ENCODE measurements around the gene GLYATL1. TPM values are rescaled to one million over a fixed set of nuclear protein-coding genes. Genes with fewer than 3 reads are reported as not detected.

Gene GLYATL1
- total and polyA plus RNA-seq, 2 of the 13 experiments (the other 11 are each of a cell fraction or from before 2014, with no cell fraction given) = 0.17 TPM; not detected in 1

GRCh38 chr11:58968251-58968711, 29.0 kb downstream of the GLYATL1 start:
- CTCF ChIA-PET (ENCODE audit: low intra/inter-chr PET ratio, low total read pairs) = no interaction called here
- no peaks in the 10 kb centered on the region for H3K27me3 ChIP-seq (ENCODE audit: control insufficient read depth in 1 of 2, insufficient read depth in 2 of 2, low read length in 2 of 2)
- TF ChIP-seq GATAD1 (CRISPR knock-in tag; IDR thresholded peaks at IDR 0.05) = no peak
- TF ChIP-seq NFIC (IDR thresholded peaks at IDR 0.05; ENCODE audit: low read length) = no peak
- TF ChIP-seq ZKSCAN8 (CRISPR knock-in tag; IDR thresholded peaks at IDR 0.05; ENCODE audit: borderline replicate concordance) = no peak
- no peak for TF ChIP-seq MXD4 (CRISPR knock-in tag; IDR thresholded peaks at IDR 0.05)
- no peak for TF ChIP-seq ZNF121 (CRISPR knock-in tag; IDR thresholded peaks at IDR 0.05)
- TF ChIP-seq ZNF207 (IDR thresholded peaks at IDR 0.05; ENCODE audit: borderline replicate concordance) = no peak
- TF ChIP-seq NR2F1 (CRISPR knock-in tag; IDR thresholded peaks at IDR 0.05) = no peak
- no peak for TF ChIP-seq ZNF33B (CRISPR knock-in tag; IDR thresholded peaks at IDR 0.05)
- no peak for TF ChIP-seq IKZF5 (CRISPR knock-in tag; IDR thresholded peaks at IDR 0.05)
- no peak for TF ChIP-seq ZBTB42 (CRISPR knock-in tag; IDR thresholded peaks at IDR 0.05)
- no peak for TF ChIP-seq RNF2 (conservative IDR thresholded peaks at IDR 0.05; ENCODE audit: low read depth)
- no peak for TF ChIP-seq ISX (CRISPR knock-in tag; conservative IDR thresholded peaks at IDR 0.05)
- TF ChIP-seq ZNF883 (CRISPR knock-in tag; IDR thresholded peaks at IDR 0.05; ENCODE audit: not compliant biosample characterization) = no peak
- TF ChIP-seq MXD3 (CRISPR knock-in tag; IDR thresholded peaks at IDR 0.05) = no peak
- no peak for TF ChIP-seq HOXA7 (CRISPR knock-in tag; IDR thresholded peaks at IDR 0.05)
- no peak for TF ChIP-seq ZBTB4 (CRISPR knock-in tag; IDR thresholded peaks at IDR 0.05; ENCODE audit: borderline replicate concordance)

More at GRCh38 chr11:58968251-58968711, 29.0 kb downstream of the GLYATL1 start:
- Histone ChIP-seq H3K9ac (ENCODE audit: insufficient read depth, low read depth, low read length) (no peak overlapping the region), H3K27ac (ENCODE audit: extremely low read length, insufficient read depth, low read length) (no peak overlapping the region), H4K20me1 (ENCODE audit: insufficient read depth, low read length) (no peaks in the 10 kb centered on the region), H3K4me2 (ENCODE audit: low read depth, low read length) (no peak overlapping the region), H3K79me2 (ENCODE audit: insufficient read depth, low read length) (no peaks in the 10 kb centered on the region), H3K4me1 (ENCODE audit: insufficient read depth, low read length) (no peaks in the 10 kb centered on the region), H2AFZ (ENCODE audit: low read length) (no peak overlapping the region), H3K36me3 (replicated peaks in 1 of 2; ENCODE audit: control insufficient read depth in 1 of 2, insufficient read depth in 2 of 2, low read length in 2 of 2) (no peaks in the 10 kb centered on the region), H3K4me3 (replicated peaks in 1 of 3; ENCODE audit: insufficient read depth in 1 of 3, low read depth in 2 of 3, low read length in 3 of 3) (no peak overlapping the region), H3K9me3 (ENCODE audit: low read length) (no peaks in the 10 kb centered on the region)
- in situ Hi-C loops (cut with HindIII; ENCODE audit: extremely low pct_ligation_motif_present, low pct_unique_long_range_greater_than_20kb) (no loop called here), intact Hi-C loops (cut with micrococcal nuclease; ENCODE audit: unreplicated experiment) (no loop called here)
- no peak for FAIRE-seq
- DNase-seq (ENCODE audit: low spot score) = no peak
- no peak for ATAC-seq
- POLR2A ChIA-PET = no interaction called here
- BruUV-seq (replicated peaks) = no TSS peak
- 71% methylated on average over 23 of the region's 26 CpGs for WGBS (ENCODE audit: low lambda C conversion rate)
